ENCODE measurements around the gene CCDC91.

The CCDC91 gene

DNA sequence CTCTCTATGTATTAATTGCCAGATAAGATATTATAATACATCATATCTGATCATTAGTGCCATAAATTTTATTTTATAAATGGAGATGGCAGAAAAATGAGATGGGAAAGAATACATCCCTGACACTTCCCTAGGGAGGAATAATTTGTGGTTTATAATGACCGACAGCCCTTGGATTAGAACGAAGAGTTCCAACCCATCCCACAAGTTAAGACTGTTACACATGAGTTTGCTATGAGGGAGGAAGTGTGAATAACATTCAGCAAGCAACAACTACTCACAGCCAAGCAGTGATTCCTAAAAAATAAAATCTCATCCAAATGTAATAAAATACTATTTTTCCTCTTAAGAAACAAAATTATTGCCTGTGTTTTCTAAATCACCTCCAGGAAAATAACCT is 299.0 kb downstream of the CCDC91 start:
- H3K27ac ChIP-seq (replicated peaks) = no peak overlapping the region

GRCh38 chr12:28497889-28498411 is 307.7 kb downstream of the CCDC91 start:
- no peak for DNase-seq (ENCODE audit: low read depth in 1 of 2, low spot score in 1 of 2)
- Histone ChIP-seq H3K27ac (replicated peaks) (no peak overlapping the region), H3K27me3 (ENCODE audit: insufficient read depth, poor library complexity, severe bottlenecking) (no peaks in the 10 kb centered on the region), H3K4me3 (replicated peaks; ENCODE audit: insufficient read depth, low read length) (no peak overlapping the region)
- no peak for TF ChIP-seq GABPA (IDR thresholded peaks at IDR 0.05; ENCODE audit: low read depth)
- no peak for TF ChIP-seq SPI1 (IDR thresholded peaks at IDR 0.05; ENCODE audit: borderline replicate concordance, low read depth)
- TF ChIP-seq POLR2AphosphoS5 (IDR thresholded peaks at IDR 0.05; ENCODE audit: low read depth) = no peak
- TF ChIP-seq, protein P1, sequence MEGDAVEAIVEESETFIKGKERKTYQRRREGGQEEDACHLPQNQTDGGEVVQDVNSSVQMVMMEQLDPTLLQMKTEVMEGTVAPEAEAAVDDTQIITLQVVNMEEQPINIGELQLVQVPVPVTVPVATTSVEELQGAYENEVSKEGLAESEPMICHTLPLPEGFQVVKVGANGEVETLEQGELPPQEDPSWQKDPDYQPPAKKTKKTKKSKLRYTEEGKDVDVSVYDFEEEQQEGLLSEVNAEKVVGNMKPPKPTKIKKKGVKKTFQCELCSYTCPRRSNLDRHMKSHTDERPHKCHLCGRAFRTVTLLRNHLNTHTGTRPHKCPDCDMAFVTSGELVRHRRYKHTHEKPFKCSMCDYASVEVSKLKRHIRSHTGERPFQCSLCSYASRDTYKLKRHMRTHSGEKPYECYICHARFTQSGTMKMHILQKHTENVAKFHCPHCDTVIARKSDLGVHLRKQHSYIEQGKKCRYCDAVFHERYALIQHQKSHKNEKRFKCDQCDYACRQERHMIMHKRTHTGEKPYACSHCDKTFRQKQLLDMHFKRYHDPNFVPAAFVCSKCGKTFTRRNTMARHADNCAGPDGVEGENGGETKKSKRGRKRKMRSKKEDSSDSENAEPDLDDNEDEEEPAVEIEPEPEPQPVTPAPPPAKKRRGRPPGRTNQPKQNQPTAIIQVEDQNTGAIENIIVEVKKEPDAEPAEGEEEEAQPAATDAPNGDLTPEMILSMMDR (IDR thresholded peaks at IDR 0.05; ENCODE audit: insufficient read depth, low read length) = no peak
- TF ChIP-seq REST (IDR thresholded peaks at IDR 0.05; ENCODE audit: insufficient replicate concordance, low read depth) = no peak

More for the DNA sequence above, 299.0 kb downstream of the CCDC91 start:
- no peak for DNase-seq (ENCODE audit: low read depth in 1 of 2, low spot score in 1 of 2)
- TF ChIP-seq POLR2AphosphoS5 (IDR thresholded peaks at IDR 0.05; ENCODE audit: low read depth) = no peak
- TF ChIP-seq GABPA (IDR thresholded peaks at IDR 0.05; ENCODE audit: low read depth) = no peak
- TF ChIP-seq, protein P1 (IDR thresholded peaks at IDR 0.05; ENCODE audit: insufficient read depth, low read length) = no peak
- TF ChIP-seq SPI1 (IDR thresholded peaks at IDR 0.05; ENCODE audit: borderline replicate concordance, low read depth) = no peak
- no peak for TF ChIP-seq REST (IDR thresholded peaks at IDR 0.05; ENCODE audit: insufficient replicate concordance, low read depth)
- no peak overlapping the region for H3K4me3 ChIP-seq (replicated peaks; ENCODE audit: insufficient read depth, low read length)
- H3K27me3 ChIP-seq (ENCODE audit: insufficient read depth, poor library complexity, severe bottlenecking) = no peaks in the 10 kb centered on the region

DNA sequence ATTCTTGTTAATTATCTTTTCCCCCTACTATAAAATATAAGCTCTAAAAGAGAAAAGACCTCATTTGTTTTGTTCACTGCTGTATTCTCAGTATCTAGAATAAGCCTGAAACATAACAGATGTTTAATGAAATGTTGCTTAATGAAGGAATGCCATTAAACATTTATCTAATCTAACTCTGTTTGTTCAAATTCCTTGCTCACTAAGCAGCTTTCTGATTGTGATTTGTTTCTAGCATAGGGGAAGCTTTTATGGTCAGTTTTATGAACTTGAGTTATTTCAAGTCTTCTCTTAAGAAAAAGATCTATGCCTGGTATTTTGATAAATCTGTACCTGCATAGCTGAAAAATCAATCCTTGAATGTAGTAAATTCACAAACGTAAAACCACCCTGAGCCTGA is 308.6 kb downstream of the CCDC91 start:
- TF ChIP-seq SPI1 (IDR thresholded peaks at IDR 0.05; ENCODE audit: borderline replicate concordance, low read depth) (no peak), POLR2AphosphoS5 (IDR thresholded peaks at IDR 0.05; ENCODE audit: low read depth) (no peak), REST (IDR thresholded peaks at IDR 0.05; ENCODE audit: insufficient replicate concordance, low read depth) (no peak), GABPA (IDR thresholded peaks at IDR 0.05; ENCODE audit: low read depth) (no peak)
- TF ChIP-seq, protein P1 (IDR thresholded peaks at IDR 0.05; ENCODE audit: insufficient read depth, low read length) = no peak
- DNase-seq (ENCODE audit: low read depth in 1 of 2, low spot score in 1 of 2) = no peak

More for the DNA sequence above, 308.6 kb downstream of the CCDC91 start:
- Histone ChIP-seq H3K27me3 (ENCODE audit: insufficient read depth, poor library complexity, severe bottlenecking) (no peaks in the 10 kb centered on the region), H3K27ac (replicated peaks) (no peak overlapping the region), H3K4me3 (replicated peaks; ENCODE audit: insufficient read depth, low read length) (no peak overlapping the region)
